Progenitor cell of endocrine pancreas (in vitro differentiated cells): ENCODE measurements around the gene ITPRID1. TPM values are rescaled to one million over a fixed set of nuclear protein-coding genes. Genes with fewer than 3 reads are reported as not detected.
"Not testable (repeated sequence)": the region's sequence is repeated elsewhere in the genome, so short reads cannot be mapped to it uniquely, and the experiment has no call there.

Source experiments
- DNase-seq: peaks from one replicate; pipeline ENCODE4 v3.0.0; 2021; ENCODE audit warnings: low spot score; ENCODE audit not compliant: unreplicated experiment
- H3K27ac Mint-ChIP-seq: 2 replicates; pipeline ENCODE4 v1.8.0; 2021; ENCODE audit warnings: mild to moderate bottlenecking, moderate library complexity, mixed read lengths
- H3K27me3 Mint-ChIP-seq: 2 replicates; pipeline ENCODE4 v1.8.0; 2021; ENCODE audit warnings: mixed read lengths
- H3K36me3 Mint-ChIP-seq: 2 replicates; pipeline ENCODE4 v1.8.0; 2022; ENCODE audit warnings: mixed read lengths; ENCODE audit not compliant: insufficient read depth
- H3K4me1 Mint-ChIP-seq: 2 replicates; pipeline ENCODE4 v1.8.0; 2021; ENCODE audit warnings: low read depth, mixed read lengths
- H3K4me3 Mint-ChIP-seq: 2 replicates; pipeline ENCODE4 v1.8.0; 2021; ENCODE audit warnings: low read depth, mild to moderate bottlenecking, moderate library complexity, mixed read lengths
- H3K9me3 Mint-ChIP-seq: 2 replicates; pipeline ENCODE4 v1.8.0; 2021; ENCODE audit warnings: low read depth, mixed read lengths
- total RNA-seq: library from RNA; stranded (reverse); gene quantifications from 2 replicates; pipeline ENCODE4 v1.2.1, GENCODE V29; 2021
- TF ChIP-seq, protein P1 (sequence below): fragments of 200-600 bp; sonication (generic); IDR thresholded peaks from one replicate; pipeline ENCODE4 v1.5.0; 2021; ENCODE audit warnings: antibody characterized with exemption, mild to moderate bottlenecking; ENCODE audit not compliant: unreplicated experiment

ITPRID1 gene
- total RNA-seq, 1 donor from 2014 or later: 3.9 TPM

DNA sequence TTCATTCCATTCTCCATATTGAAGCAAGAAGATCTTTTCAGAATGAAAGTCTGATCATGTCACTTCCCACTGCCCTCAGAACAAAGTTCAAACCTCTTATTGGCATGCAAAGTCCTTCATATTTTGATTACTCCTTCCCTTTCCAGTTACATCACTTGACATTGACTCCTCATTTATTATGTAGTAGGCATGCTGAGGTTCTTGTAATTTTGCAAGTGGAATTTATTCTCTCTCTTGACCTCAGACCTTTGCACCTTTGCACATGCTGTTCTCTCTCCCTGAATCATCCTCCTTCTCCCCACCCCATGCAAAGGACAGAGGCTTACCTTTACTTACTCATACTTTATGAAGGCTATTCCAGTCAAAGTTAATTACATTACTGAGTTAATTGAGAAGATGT, 13.0 kb downstream of the ITPRID1 start:
- H3K27ac Mint-ChIP-seq: no peak overlapping the region
- H3K36me3 Mint-ChIP-seq: no peaks in the 10 kb centered on the region
- TF ChIP-seq, protein P1, sequence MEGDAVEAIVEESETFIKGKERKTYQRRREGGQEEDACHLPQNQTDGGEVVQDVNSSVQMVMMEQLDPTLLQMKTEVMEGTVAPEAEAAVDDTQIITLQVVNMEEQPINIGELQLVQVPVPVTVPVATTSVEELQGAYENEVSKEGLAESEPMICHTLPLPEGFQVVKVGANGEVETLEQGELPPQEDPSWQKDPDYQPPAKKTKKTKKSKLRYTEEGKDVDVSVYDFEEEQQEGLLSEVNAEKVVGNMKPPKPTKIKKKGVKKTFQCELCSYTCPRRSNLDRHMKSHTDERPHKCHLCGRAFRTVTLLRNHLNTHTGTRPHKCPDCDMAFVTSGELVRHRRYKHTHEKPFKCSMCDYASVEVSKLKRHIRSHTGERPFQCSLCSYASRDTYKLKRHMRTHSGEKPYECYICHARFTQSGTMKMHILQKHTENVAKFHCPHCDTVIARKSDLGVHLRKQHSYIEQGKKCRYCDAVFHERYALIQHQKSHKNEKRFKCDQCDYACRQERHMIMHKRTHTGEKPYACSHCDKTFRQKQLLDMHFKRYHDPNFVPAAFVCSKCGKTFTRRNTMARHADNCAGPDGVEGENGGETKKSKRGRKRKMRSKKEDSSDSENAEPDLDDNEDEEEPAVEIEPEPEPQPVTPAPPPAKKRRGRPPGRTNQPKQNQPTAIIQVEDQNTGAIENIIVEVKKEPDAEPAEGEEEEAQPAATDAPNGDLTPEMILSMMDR: no peak
- H3K9me3 Mint-ChIP-seq: peaks cover 3% of the 10 kb centered on the region
- no peak for DNase-seq
- H3K4me1 Mint-ChIP-seq: peaks cover 11% of the 10 kb centered on the region
- no peaks in the 10 kb centered on the region for H3K27me3 Mint-ChIP-seq
- no peak overlapping the region for H3K4me3 Mint-ChIP-seq

DNA sequence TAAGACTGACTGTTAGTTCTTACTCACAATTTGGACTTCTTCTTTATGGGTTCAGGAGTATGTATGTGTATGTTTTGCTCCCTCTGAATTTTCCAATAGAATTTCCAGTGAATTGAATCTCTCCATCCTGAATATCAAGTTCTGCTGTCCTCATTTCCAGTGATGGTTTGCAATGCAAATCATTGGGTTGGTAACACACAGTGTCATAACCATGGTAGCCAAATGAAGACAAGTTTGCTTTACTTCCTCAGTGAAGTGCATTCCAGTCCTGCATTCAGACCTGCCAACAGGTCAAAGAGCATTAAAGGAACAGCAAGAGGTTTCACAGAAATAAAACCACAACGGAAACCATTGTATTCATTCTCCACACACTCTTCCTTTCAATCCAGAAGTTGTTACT, 15.2 kb downstream of the ITPRID1 start:
- H3K27ac Mint-ChIP-seq: no peak overlapping the region
- peaks cover 3% of the 10 kb centered on the region for H3K9me3 Mint-ChIP-seq
- TF ChIP-seq, protein P1: no peak
- peaks cover 17% of the 10 kb centered on the region for H3K4me1 Mint-ChIP-seq
- no peaks in the 10 kb centered on the region for H3K36me3 Mint-ChIP-seq
- no peak overlapping the region for H3K4me3 Mint-ChIP-seq
- H3K27me3 Mint-ChIP-seq: no peaks in the 10 kb centered on the region
- no peak for DNase-seq

DNA sequence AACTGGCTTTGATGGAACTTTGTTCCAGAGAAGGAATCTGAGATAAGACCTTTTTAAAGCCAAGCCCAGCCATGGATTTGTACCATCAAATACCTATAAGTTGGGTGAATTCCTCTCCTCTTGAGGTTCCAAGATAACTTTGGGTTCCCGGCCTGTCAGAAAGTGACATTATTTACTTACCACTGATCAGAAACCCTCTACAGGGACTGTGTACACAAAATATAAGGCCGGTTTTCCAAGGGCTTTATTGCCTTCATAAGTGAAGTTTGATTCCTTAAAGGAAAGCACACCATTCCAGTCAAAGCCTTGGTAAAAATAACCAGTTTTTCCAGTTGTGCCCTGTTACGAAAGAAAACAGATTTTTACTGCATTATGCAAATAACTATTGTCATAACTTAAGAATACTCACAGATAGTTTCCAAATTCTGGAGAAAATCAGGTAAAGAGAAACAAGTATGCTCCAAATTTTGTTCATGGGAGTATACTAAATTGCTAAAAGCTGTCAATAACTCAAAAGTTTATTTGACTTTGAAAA, 26.8 kb downstream of the ITPRID1 start:
- H3K27me3 Mint-ChIP-seq, DNase-seq, H3K4me3 Mint-ChIP-seq, H3K27ac Mint-ChIP-seq, H3K36me3 Mint-ChIP-seq: not testable (repeated sequence)
- peaks cover 15% of the 10 kb centered on the region for H3K4me1 Mint-ChIP-seq
- H3K9me3 Mint-ChIP-seq: peaks cover 22% of the 10 kb centered on the region

DNA sequence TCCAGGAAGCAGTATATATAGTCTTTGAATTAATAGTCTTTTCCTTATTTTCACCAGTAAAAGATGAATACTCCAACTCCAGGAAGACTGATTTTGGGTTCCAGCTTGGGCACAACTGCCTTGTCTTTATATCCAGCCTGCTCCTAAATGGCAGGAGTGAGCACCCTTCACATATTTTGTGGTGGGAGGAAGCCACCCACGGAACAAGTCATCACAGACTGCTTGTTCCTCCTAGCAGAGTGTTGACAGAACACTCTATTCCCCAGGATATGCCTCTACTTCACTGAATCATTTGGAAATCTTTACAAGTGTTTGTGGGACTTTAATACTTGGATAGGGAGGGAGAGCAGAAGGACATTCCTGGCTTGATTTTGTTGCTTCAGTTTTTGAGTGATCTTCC, 31.7 kb downstream of the ITPRID1 start:
- no peak for DNase-seq
- Mint-ChIP-seq H3K27ac (no peak overlapping the region), H3K36me3 (peaks cover 2% of the 10 kb centered on the region), H3K27me3 (no peaks in the 10 kb centered on the region), H3K9me3 (peaks cover 5% of the 10 kb centered on the region), H3K4me3 (no peak overlapping the region), H3K4me1 (peaks cover 11% of the 10 kb centered on the region)
- TF ChIP-seq, protein P1: no peak

DNA sequence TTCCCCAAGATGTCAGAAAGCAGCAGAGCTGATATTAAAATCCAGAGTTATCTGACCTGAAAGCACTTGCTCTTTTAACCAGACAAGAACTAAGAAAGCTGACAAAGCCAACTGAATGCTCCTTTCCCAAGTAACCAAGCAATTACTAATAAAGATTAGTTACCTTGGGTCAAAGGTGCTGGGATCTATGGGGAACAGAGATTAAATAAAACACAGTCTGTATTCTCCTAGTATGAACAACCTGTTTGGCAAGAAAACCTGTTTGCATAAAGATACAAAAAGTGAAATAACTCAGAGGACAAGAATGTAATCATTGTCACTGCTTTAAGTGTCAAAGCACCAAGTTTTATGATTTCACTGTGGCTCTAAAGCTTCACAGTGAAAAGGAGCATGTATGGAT, 35.7 kb downstream of the ITPRID1 start:
- Mint-ChIP-seq H3K9me3 (no peaks in the 10 kb centered on the region), H3K27ac (no peak overlapping the region), H3K36me3 (no peaks in the 10 kb centered on the region), H3K4me3 (peak overlapping the region; percentile 53), H3K4me1 (peaks cover 25% of the 10 kb centered on the region), H3K27me3 (no peaks in the 10 kb centered on the region)
- TF ChIP-seq, protein P1: no peak
- no peak for DNase-seq

DNA sequence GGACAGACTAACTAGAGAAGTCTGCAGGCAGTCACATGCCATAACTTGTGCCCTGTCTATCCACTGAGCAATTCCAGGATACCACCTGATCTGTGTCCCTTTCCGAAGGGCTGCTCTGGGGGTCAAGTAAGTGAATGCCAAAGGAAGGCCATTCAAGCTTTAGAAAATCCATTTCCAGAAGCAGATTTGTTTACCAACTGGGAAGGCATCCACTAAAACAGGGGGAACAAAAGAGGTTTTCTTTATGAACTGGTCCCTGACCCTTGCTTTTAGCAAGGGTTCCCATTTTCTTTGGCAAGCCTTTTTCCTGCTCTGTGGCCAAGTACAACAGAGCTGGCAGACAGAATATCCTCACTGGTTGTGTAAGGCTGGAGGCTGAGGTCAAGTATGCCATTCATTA, 36.5 kb downstream of the ITPRID1 start:
- Mint-ChIP-seq H3K27me3 (no peaks in the 10 kb centered on the region), H3K27ac (no peak overlapping the region), H3K4me3 (peak overlapping the region; percentile 15), H3K9me3 (no peaks in the 10 kb centered on the region), H3K4me1 (peaks cover 31% of the 10 kb centered on the region), H3K36me3 (no peaks in the 10 kb centered on the region)
- no peak for DNase-seq
- TF ChIP-seq, protein P1: no peak
